ENCODE data around the gene BRD8.

GRCh38 chr5:138149530-138149929, 28.9 kb downstream of the BRD8 start:
- TF ChIP-seq CTCF (IDR thresholded peaks at IDR 0.05; ENCODE audit: borderline replicate concordance, extremely low read depth, low read length, poor library complexity, severe bottlenecking) (no peak), EZH2 (IDR thresholded peaks at IDR 0.05; ENCODE audit: borderline replicate concordance, low read depth, low read length, severe bottlenecking) (no peak)
